WTC11 (cell line): ENCODE measurements around the gene CASP2. TPM values are rescaled to one million over a fixed set of nuclear protein-coding genes. Genes with fewer than 3 reads are reported as not detected.
"Not testable (repeated sequence)": the region's sequence is repeated elsewhere in the genome, so short reads cannot be mapped to it uniquely, and the experiment has no call there.

ENCODE experiments used
- ATAC-seq: fragments of 200-7000 bp; cut with Tn5 transposase; 2 replicates; pipeline ENCODE4 v1.10.0; 2021; ENCODE audit warnings: mild to moderate bottlenecking, moderate library complexity
- CTCF ChIA-PET: fragments of 300-600 bp; sonication (Branson Sonifier 250); formaldehyde crosslinking; loops from one replicate; lab custom pipeline; 2021; ENCODE audit warnings: antibody characterized with exemption; lab: Charles Lee
- POLR2A ChIA-PET: fragments of 350-600 bp; sonication (Branson Sonifier 250); formaldehyde crosslinking; loops from one replicate; lab custom pipeline; 2021; ENCODE audit warnings: antibody characterized with exemption; lab: Charles Lee
- DNase-seq: peaks from one replicate; pipeline ENCODE4 v3.0.0; 2021; ENCODE audit warnings: low spot score
- H3K27ac Mint-ChIP-seq: 2 replicates; pipeline ENCODE4 v1.8.0; 2021; ENCODE audit warnings: mixed read lengths
- H3K27me3 Mint-ChIP-seq: 2 replicates; pipeline ENCODE4 v1.8.0; 2021; ENCODE audit warnings: low read depth, mild to moderate bottlenecking, moderate library complexity, mixed read lengths
- H3K36me3 Mint-ChIP-seq: 2 replicates; pipeline ENCODE4 v1.8.0; 2021; ENCODE audit warnings: mixed read lengths
- H3K4me1 Mint-ChIP-seq: 2 replicates; pipeline ENCODE4 v1.8.0; 2022; ENCODE audit warnings: mixed read lengths
- H3K4me3 Mint-ChIP-seq: 2 replicates; pipeline ENCODE4 v1.8.0; 2021; ENCODE audit warnings: mild to moderate bottlenecking, moderate library complexity, mixed read lengths
- H3K9me3 Mint-ChIP-seq: 2 replicates; pipeline ENCODE4 v1.8.0; 2021; ENCODE audit warnings: mixed read lengths
- AFF4 ChIP-seq: sonication (generic); formaldehyde crosslinking; IDR thresholded peaks from 2 replicates; pipeline ENCODE4 v1.8.1; 2023; ENCODE audit warnings: mild to moderate bottlenecking, missing genetic modification reagents, borderline replicate concordance
- AR ChIP-seq: fragments of 250-450 bp; sonication (Bioruptor Pico); IDR thresholded peaks from 2 replicates; pipeline ENCODE4 v1.9.0; 2021; ENCODE audit warnings: mild to moderate bottlenecking
- EMX1 ChIP-seq: fragments of 250-450 bp; sonication (Bioruptor Pico); IDR thresholded peaks from 2 replicates; pipeline ENCODE4 v1.8.0; 2021; ENCODE audit warnings: mild to moderate bottlenecking
- ESRRA ChIP-seq: sonication (generic); formaldehyde crosslinking; IDR thresholded peaks from 2 replicates; pipeline ENCODE4 v1.8.1; 2022; ENCODE audit warnings: mild to moderate bottlenecking, missing genetic modification reagents, borderline replicate concordance
- FOXP4 ChIP-seq: sonication (generic); formaldehyde crosslinking; IDR thresholded peaks from 2 replicates; pipeline ENCODE4 v1.8.0; 2022; ENCODE audit warnings: mild to moderate bottlenecking, missing genetic modification reagents
- HMGXB4 ChIP-seq: sonication (generic); formaldehyde crosslinking; IDR thresholded peaks from 2 replicates; pipeline ENCODE4 v1.8.1; 2023; ENCODE audit warnings: mild to moderate bottlenecking, moderate library complexity, missing genetic modification reagents
- IRF1 ChIP-seq: sonication (generic); formaldehyde crosslinking; IDR thresholded peaks from 2 replicates; pipeline ENCODE4 v1.8.0; 2023; ENCODE audit warnings: missing genetic modification reagents
- PRRX2 ChIP-seq: fragments of 250-450 bp; sonication (Bioruptor Pico); IDR thresholded peaks from 2 replicates; pipeline ENCODE4 v1.8.0; 2021; ENCODE audit warnings: mild to moderate bottlenecking
- STAT6 ChIP-seq: sonication (generic); formaldehyde crosslinking; conservative IDR thresholded peaks from 2 replicates; pipeline ENCODE4 v1.8.1; 2023; ENCODE audit warnings: mild to moderate bottlenecking, low read depth, missing genetic modification reagents, moderate library complexity
- TEAD1 ChIP-seq: sonication (generic); formaldehyde crosslinking; IDR thresholded peaks from 2 replicates; pipeline ENCODE4 v1.8.0; 2022; ENCODE audit warnings: mild to moderate bottlenecking, missing genetic modification reagents
- ZNF138 ChIP-seq: sonication (generic); formaldehyde crosslinking; conservative IDR thresholded peaks from 2 replicates; pipeline ENCODE4 v1.8.1; 2022; ENCODE audit warnings: mild to moderate bottlenecking, moderate library complexity, missing genetic modification reagents
- ZNF423 ChIP-seq: fragments of 250-450 bp; sonication (Bioruptor Pico); IDR thresholded peaks from 2 replicates; pipeline ENCODE4 v2.1.2; 2022; ENCODE audit warnings: mild to moderate bottlenecking, moderate library complexity
- total RNA-seq: library from RNA; stranded (reverse); gene quantifications from 3 replicates; pipeline ENCODE4 v1.2.3, GENCODE V29; 2021

CASP2 gene
- total RNA-seq, 1 experiment from 2014 or later = 35.4 TPM

GRCh38 chr7:143263266-143264195, 24.6 kb upstream of the CASP2 start, which contains the start of gene GSTK1 (continued):
- TF ChIP-seq FOXP4 (CRISPR knock-in tag) = no peak
- TF ChIP-seq HMGXB4 = peak; percentile 70
- TF ChIP-seq IRF1 (CRISPR knock-in tag) = no peak
- no peak for TF ChIP-seq EMX1 (CRISPR knock-in tag)
- peak; percentile 80 for TF ChIP-seq ZNF423 (CRISPR knock-in tag)
- peak; percentile 61; the same call in 1 of the 2 replicates for TF ChIP-seq TEAD1

GRCh38 chr7:143264196-143264568, 24.0 kb upstream of the CASP2 start:
- DNase-seq, H3K36me3 Mint-ChIP-seq, H3K27ac Mint-ChIP-seq, H3K9me3 Mint-ChIP-seq, POLR2A ChIA-PET, ATAC-seq: not testable (repeated sequence)
- Mint-ChIP-seq H3K27me3 (peaks cover 14% of the 10 kb centered on the region), H3K4me1 (peaks cover 12% of the 10 kb centered on the region), H3K4me3 (peak overlapping the region; percentile 89)
- CTCF ChIA-PET = interaction anchor here (0.9 to 1.7 kb wide), 6 partner anchors 24 to 254 kb away, joined by 3 to 19 read pairs (median 6); no protein-coding TSS in a partner anchor

GRCh38 chr7:143265017-143265693, 23.0 kb upstream of the CASP2 start:
- peaks cover 14% of the 10 kb centered on the region for H3K27me3 Mint-ChIP-seq
- H3K9me3 Mint-ChIP-seq = peaks cover 4% of the 10 kb centered on the region
- H3K27ac Mint-ChIP-seq = no peak overlapping the region
- CTCF ChIA-PET = interaction anchor here (0.9 kb wide), 1 partner anchor 25 kb away, joined by 4 read pairs; no protein-coding TSS in a partner anchor
- peaks cover 12% of the 10 kb centered on the region for H3K4me1 Mint-ChIP-seq
- H3K4me3 Mint-ChIP-seq = no peak overlapping the region
- DNase-seq (no peak), ATAC-seq (no peak)
- no peak for TF ChIP-seq ZNF138 (CRISPR knock-in tag)
- H3K36me3 Mint-ChIP-seq = peaks cover 4% of the 10 kb centered on the region; the same call in 1 of the 2 replicates
- POLR2A ChIA-PET = no interaction called here

- H3K36me3 Mint-ChIP-seq = peaks cover 4% of the 10 kb centered on the region; the same call in 1 of the 2 replicates
- ChIA-PET CTCF (interaction anchor here (1.3 kb wide), 1 partner anchor 29 kb away, joined by 3 read pairs; no protein-coding TSS in a partner anchor), POLR2A (no interaction called here)
- no peak overlapping the region for H3K4me3 Mint-ChIP-seq
- no peak overlapping the region for H3K27ac Mint-ChIP-seq
- ATAC-seq = no peak
- no peak for DNase-seq
- H3K4me1 Mint-ChIP-seq = peaks cover 5% of the 10 kb centered on the region
- peaks cover 5% of the 10 kb centered on the region for H3K27me3 Mint-ChIP-seq
- peaks cover 4% of the 10 kb centered on the region; the same call in 1 of the 2 replicates for H3K9me3 Mint-ChIP-seq
- TF ChIP-seq PRRX2 (CRISPR knock-in tag) = no peak
- no peak for TF ChIP-seq TEAD1
- TF ChIP-seq STAT6 (CRISPR knock-in tag) = no peak
- TF ChIP-seq AFF4 = no peak
- no peak for TF ChIP-seq ESRRA
- no peak for TF ChIP-seq AR (CRISPR knock-in tag)
Measured at GRCh38 chr7:143269251-143269650, 18.9 kb upstream of the CASP2 start.
